ENCODE results near the gene SCUBE1. TPM values are rescaled to one million over a fixed set of nuclear protein-coding genes. Genes with fewer than 3 reads are reported as not detected.

SCUBE1 gene
- total RNA-seq, 1 donor from 2014 or later = 2.9 TPM

DNA sequence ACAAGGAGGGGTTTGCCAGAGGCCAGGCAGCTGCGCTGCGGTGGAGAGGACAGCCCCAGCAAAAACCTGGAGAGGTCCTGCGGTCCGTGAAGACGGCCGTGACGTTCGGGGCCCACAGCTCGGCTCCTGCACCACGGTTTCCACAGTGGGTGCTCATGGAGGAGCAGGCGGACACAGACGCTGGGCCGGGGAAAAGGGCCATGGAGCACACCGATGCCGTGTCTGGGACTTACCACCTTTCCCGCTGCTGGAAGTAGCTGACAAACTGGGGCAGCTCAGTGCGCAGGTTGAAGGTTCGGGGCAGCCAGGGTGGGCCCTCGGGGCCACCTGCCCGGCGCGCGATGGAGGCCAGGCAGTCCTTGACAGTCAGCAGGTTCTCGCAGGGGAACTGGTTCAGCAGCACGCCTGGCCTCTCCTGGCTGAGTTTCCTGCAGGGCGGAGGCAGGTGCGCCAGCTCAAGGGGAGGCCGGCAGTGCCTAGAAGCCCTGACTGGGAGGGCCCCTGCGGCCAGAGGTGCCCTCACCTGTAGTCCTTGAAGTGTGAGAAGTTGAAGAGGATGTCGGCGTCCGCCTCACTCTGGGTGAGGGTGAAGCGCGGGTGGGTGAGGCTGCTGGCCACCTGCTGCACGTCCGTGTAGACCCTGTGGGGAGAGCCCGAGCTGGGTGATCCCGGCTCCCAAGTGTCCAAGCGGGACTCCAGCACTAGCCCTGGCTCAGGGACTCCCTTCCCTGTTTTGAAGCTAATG, 169.0 kb downstream of the SCUBE1 start:
- Histone ChIP-seq H3K36me3 (peaks cover 53 to 75% of the 10 kb centered on the region in 2 donors), H3K27ac (no peak overlapping the region), H3K27me3 (no peaks in the 10 kb centered on the region), H3K4me1 (no peaks in the 10 kb centered on the region), H3K9me3 (no peaks in the 10 kb centered on the region), H3K4me3 (no peak overlapping the region)
- TF ChIP-seq, protein P1, sequence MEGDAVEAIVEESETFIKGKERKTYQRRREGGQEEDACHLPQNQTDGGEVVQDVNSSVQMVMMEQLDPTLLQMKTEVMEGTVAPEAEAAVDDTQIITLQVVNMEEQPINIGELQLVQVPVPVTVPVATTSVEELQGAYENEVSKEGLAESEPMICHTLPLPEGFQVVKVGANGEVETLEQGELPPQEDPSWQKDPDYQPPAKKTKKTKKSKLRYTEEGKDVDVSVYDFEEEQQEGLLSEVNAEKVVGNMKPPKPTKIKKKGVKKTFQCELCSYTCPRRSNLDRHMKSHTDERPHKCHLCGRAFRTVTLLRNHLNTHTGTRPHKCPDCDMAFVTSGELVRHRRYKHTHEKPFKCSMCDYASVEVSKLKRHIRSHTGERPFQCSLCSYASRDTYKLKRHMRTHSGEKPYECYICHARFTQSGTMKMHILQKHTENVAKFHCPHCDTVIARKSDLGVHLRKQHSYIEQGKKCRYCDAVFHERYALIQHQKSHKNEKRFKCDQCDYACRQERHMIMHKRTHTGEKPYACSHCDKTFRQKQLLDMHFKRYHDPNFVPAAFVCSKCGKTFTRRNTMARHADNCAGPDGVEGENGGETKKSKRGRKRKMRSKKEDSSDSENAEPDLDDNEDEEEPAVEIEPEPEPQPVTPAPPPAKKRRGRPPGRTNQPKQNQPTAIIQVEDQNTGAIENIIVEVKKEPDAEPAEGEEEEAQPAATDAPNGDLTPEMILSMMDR (IDR thresholded peaks at IDR 0.05) = no peak
- intact Hi-C loops (cut with DNase I) = no loop called here
- DNase-seq (ENCODE audit: low spot score in 2 of 2) = no peak

DNA sequence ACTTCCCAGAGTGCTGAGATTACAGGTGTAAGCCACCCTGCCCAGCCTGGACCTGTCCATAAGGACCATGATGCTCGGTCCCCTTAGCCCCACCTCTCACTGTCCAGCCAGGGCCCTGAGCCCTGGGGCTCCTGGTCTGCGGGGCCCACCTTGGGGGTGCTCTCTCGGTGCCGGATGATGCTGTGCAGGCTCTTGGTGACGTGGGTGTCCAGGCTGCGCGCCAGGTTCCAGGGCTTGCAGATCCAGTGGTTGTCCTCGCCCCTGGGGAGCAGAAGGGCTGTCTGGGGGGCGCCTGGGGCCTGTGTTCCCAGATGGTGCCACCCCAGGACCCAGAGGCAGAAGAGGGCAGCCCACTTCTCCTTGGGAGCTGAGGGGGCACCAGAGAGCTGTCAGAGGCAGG, 169.6 kb downstream of the SCUBE1 start:
- TF ChIP-seq, protein P1 (IDR thresholded peaks at IDR 0.05) = no peak
- DNase-seq (ENCODE audit: low spot score in 2 of 2) = no peak
- H3K4me3 ChIP-seq = no peak overlapping the region
- no peaks in the 10 kb centered on the region for H3K4me1 ChIP-seq
- no peaks in the 10 kb centered on the region for H3K9me3 ChIP-seq
- peaks cover 48 to 69% of the 10 kb centered on the region in 2 donors for H3K36me3 ChIP-seq
- H3K27ac ChIP-seq = no peak overlapping the region
- H3K27me3 ChIP-seq = no peaks in the 10 kb centered on the region
- intact Hi-C loops (cut with DNase I) = no loop called here

DNA sequence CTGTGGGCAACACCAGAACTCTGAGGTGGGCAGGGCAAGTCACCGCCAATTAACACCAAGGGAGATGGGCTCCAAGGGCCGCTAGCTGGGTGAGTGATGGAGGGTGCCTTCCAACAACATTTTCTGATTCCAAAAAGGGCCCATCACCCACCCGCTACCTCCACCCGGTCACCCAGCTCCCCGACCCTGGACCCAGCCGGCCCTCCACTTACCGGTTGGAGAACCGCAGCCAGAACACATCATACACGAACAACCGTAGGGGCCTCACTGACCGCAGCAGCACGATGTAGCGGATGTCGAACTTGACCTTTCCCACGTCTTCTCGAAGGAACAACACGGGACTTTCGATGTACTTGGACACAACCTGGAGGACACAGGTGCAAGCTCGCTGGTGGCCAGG, 171.0 kb downstream of the SCUBE1 start:
- no peaks in the 10 kb centered on the region for H3K4me1 ChIP-seq
- TF ChIP-seq, protein P1 (IDR thresholded peaks at IDR 0.05) = no peak
- intact Hi-C loops (cut with DNase I) = no loop called here
- no peak for DNase-seq (ENCODE audit: low spot score in 2 of 2)
- no peak overlapping the region for H3K27ac ChIP-seq
- no peaks in the 10 kb centered on the region for H3K9me3 ChIP-seq
- H3K27me3 ChIP-seq = no peaks in the 10 kb centered on the region
- peaks cover 51 to 68% of the 10 kb centered on the region in 2 donors for H3K36me3 ChIP-seq
- H3K4me3 ChIP-seq = no peak overlapping the region

DNA sequence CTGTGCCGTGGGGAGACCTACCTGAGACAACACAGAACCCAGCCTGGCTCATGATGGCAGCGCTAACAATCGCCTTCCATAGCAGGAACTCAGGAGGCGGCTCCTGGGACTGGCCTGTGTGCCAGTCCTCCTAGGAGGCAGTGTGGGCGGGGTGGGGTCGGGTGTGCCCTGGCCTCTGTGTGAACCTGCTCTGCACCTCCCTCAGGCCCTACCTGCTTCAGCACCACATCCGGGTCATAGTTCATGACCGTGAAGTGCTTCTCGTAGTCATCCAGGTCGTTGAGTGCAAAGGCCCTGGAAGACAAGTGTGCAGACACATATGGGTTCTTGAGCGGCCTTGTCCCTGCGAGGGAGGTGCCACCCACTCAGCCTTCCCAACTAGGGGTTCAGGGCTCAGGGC, 171.6 kb downstream of the SCUBE1 start:
- TF ChIP-seq, protein P1 (IDR thresholded peaks at IDR 0.05) = no peak
- peaks cover 51 to 68% of the 10 kb centered on the region in 2 donors for H3K36me3 ChIP-seq
- no peaks in the 10 kb centered on the region for H3K27me3 ChIP-seq
- no peaks in the 10 kb centered on the region for H3K4me1 ChIP-seq
- H3K9me3 ChIP-seq = no peaks in the 10 kb centered on the region
- H3K4me3 ChIP-seq = no peak overlapping the region
- intact Hi-C loops (cut with DNase I) = no loop called here
- DNase-seq (ENCODE audit: low spot score in 2 of 2) = no peak
- H3K27ac ChIP-seq = no peak overlapping the region

DNA sequence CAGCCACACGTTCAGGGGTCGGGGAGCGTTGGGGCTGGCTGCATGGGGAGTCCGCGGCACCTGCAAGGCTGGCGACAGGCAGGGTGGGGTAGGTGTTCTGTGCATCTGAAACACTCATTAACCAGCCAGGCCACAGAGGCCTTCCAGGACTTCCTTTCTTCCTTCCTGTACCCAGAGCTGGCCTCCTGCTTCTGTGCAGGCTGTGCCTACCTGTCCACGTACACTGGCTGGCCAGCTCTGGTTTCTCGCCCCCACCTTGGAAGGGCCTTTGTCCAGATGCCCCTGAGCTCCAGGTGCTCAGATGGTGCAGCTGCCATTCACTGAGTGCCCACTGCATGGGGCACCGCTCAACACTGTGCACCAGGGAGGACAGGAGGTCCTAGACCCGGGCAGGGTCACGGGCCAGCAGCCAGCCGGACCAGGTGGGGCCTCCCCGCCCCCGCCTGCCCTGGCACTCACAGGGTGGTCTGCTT, 172.1 kb downstream of the SCUBE1 start:
- intact Hi-C loops (cut with DNase I) = no loop called here
- DNase-seq (ENCODE audit: low spot score in 2 of 2) = no peak
- no peak overlapping the region for H3K4me3 ChIP-seq
- no peaks in the 10 kb centered on the region for H3K27me3 ChIP-seq
- H3K27ac ChIP-seq = no peak overlapping the region
- no peaks in the 10 kb centered on the region for H3K4me1 ChIP-seq
- TF ChIP-seq, protein P1 (IDR thresholded peaks at IDR 0.05) = no peak
- H3K9me3 ChIP-seq = no peaks in the 10 kb centered on the region
- H3K36me3 ChIP-seq = peaks cover 51 to 65% of the 10 kb centered on the region in 2 donors
